Neural cell (in vitro differentiated cells): Measurements from ENCODE around the gene PODXL2. TPM values are rescaled to one million over a fixed set of nuclear protein-coding genes. Genes with fewer than 3 reads are reported as not detected.
A peak's percentile ranks its signal among the peaks of the same experiment; 100 is the strongest.

Experiments
- H2AFZ ChIP-seq: fragments of 200-600, 300-800 bp; sonication (generic), shearing (Covaris generic); 2 replicates; pipeline ENCODE4 v1.6.0; 2014; ENCODE audit warnings: low read depth, mild to moderate bottlenecking, antibody characterized with exemption, low read length, moderate library complexity
- H3F3A ChIP-seq: fragments of 200-600 bp; shearing (Covaris generic); 2 replicates; pipeline ENCODE4 v1.6.1; 2016; ENCODE audit warnings: mild to moderate bottlenecking, moderate library complexity, mixed read lengths, antibody characterized with exemption, low read length; ENCODE audit not compliant: insufficient read depth, poor library complexity, severe bottlenecking
- H3K27ac ChIP-seq: fragments of 200-600, 300-800 bp; sonication (generic), shearing (Covaris generic); 2 replicates; pipeline ENCODE4 v1.5.1; 2014; ENCODE audit warnings: mild to moderate bottlenecking, low read length, moderate library complexity
- H3K27me3 ChIP-seq: fragments of 300-800, 200-600 bp; sonication (generic), shearing (Covaris generic); 2 replicates; pipeline ENCODE4 v1.6.0; 2014; ENCODE audit warnings: mild to moderate bottlenecking, low read depth, low read length, moderate library complexity; ENCODE audit not compliant: insufficient read depth
- H3K36me3 ChIP-seq: fragments of 300-800, 200-600 bp; sonication (generic), shearing (Covaris generic); 2 replicates; pipeline ENCODE4 v1.5.1; 2014; ENCODE audit warnings: mild to moderate bottlenecking, antibody characterized with exemption, low read length, moderate library complexity; ENCODE audit not compliant: insufficient read depth
- H3K4me2 ChIP-seq: fragments of 300-800, 200-600 bp; sonication (generic), shearing (Covaris generic); 2 replicates; pipeline ENCODE4 v1.6.0; 2014; ENCODE audit warnings: mild to moderate bottlenecking, low read length
- H3K4me3 ChIP-seq: fragments of 300-800, 200-600 bp; sonication (generic), shearing (Covaris generic); 2 replicates; pipeline ENCODE4 v1.5.1; 2014; ENCODE audit warnings: mild to moderate bottlenecking, low read length, moderate library complexity
- H3K79me2 ChIP-seq: fragments of 200-600 bp; shearing (Covaris generic); replicated peaks from 2 replicates; pipeline ENCODE4 v1.6.0; 2014; ENCODE audit warnings: mild to moderate bottlenecking, low read length, moderate library complexity; ENCODE audit not compliant: insufficient read depth
- H3K9ac ChIP-seq: fragments of 300-800, 200-600 bp; sonication (generic), shearing (Covaris generic); 2 replicates; pipeline ENCODE4 v1.6.1; 2016; ENCODE audit warnings: mild to moderate bottlenecking, low read length, mixed read lengths
- H3K9me2 ChIP-seq: fragments of 200-600 bp; shearing (Covaris generic); 2 replicates; pipeline ENCODE4 v1.6.1; 2016; ENCODE audit warnings: mild to moderate bottlenecking, low read length, mixed read lengths; ENCODE audit not compliant: insufficient read depth
- H3K9me3 ChIP-seq: fragments of 200-600, 300-800 bp; sonication (generic), shearing (Covaris generic); 2 replicates; pipeline ENCODE4 v1.6.1; 2016; ENCODE audit warnings: mild to moderate bottlenecking, mixed run types, low read length, moderate library complexity, mixed read lengths
- H4K20me1 ChIP-seq: fragments of 200-600 bp; shearing (Covaris generic); 2 replicates; pipeline ENCODE4 v1.6.1; 2016; ENCODE audit warnings: mild to moderate bottlenecking, mixed run types; ENCODE audit not compliant: insufficient read depth
- CTCF ChIP-seq: fragments of 450-650 bp; IDR thresholded peaks from 2 replicates; pipeline ENCODE4 v1.5.1; 2014; ENCODE audit warnings: antibody characterized with exemption, mild to moderate bottlenecking, moderate library complexity; ENCODE audit not compliant: poor library complexity, severe bottlenecking
- EP300 ChIP-seq: fragments of 450-650 bp; conservative IDR thresholded peaks from 2 replicates; pipeline ENCODE4 v1.6.1; 2014; ENCODE audit warnings: antibody characterized with exemption, mild to moderate bottlenecking, moderate library complexity; ENCODE audit not compliant: poor library complexity, severe bottlenecking
- EZH2 ChIP-seq: fragments of 200-600, 300-800 bp; shearing (Covaris generic), sonication (generic); IDR thresholded peaks from 2 replicates; pipeline ENCODE4 v1.6.1; 2014; ENCODE audit warnings: antibody characterized with exemption, low read length, borderline replicate concordance, mild to moderate bottlenecking; ENCODE audit not compliant: insufficient read depth, poor library complexity, severe bottlenecking
- MXI1 ChIP-seq: fragments of 450-650 bp; conservative IDR thresholded peaks from 2 replicates; pipeline ENCODE4 v1.6.1; 2014; ENCODE audit warnings: antibody characterized with exemption, mild to moderate bottlenecking; ENCODE audit not compliant: poor library complexity, severe bottlenecking
- POLR2AphosphoS5 ChIP-seq: IDR thresholded peaks from 2 replicates; pipeline ENCODE4 v1.6.1; 2012
- RAD21 ChIP-seq: fragments of 450-650 bp; conservative IDR thresholded peaks from 2 replicates; pipeline ENCODE4 v1.6.1; 2014; ENCODE audit warnings: antibody characterized with exemption, mild to moderate bottlenecking, moderate library complexity
- REST ChIP-seq: IDR thresholded peaks from 2 replicates; pipeline ENCODE4 v1.6.1; 2012; ENCODE audit warnings: borderline replicate concordance
- SMC3 ChIP-seq: fragments of 450-650 bp; conservative IDR thresholded peaks from 2 replicates; pipeline ENCODE4 v1.6.1; 2014; ENCODE audit warnings: antibody characterized with exemption, mild to moderate bottlenecking, moderate library complexity; ENCODE audit not compliant: poor library complexity
- TAF1 ChIP-seq: IDR thresholded peaks from 2 replicates; pipeline ENCODE4 v1.6.1; 2012; ENCODE audit warnings: low read depth
- polyA plus RNA-seq: library from polyadenylated mRNA; depleted of rRNA; stranded (reverse); fragments of >200 nt; gene quantifications from 2 replicates; pipeline ENCODE4 v1.2.3, GENCODE V29; 2014

Gene PODXL2
- polyA plus RNA-seq, 1 donor from 2014 or later: 266 TPM

GRCh38 chr3:127597020-127597771 is 31.8 kb upstream of the PODXL2 start:
- Histone ChIP-seq H4K20me1 (no peaks in the 10 kb centered on the region), H3K9ac (no peak overlapping the region), H3K4me3 (peak overlapping the region; percentile 77), H3K4me2 (no peak overlapping the region), H3K79me2 (peaks cover 20% of the 10 kb centered on the region), H3K27me3 (no peaks in the 10 kb centered on the region), H3K36me3 (no peaks in the 10 kb centered on the region), H3K27ac (no peak overlapping the region), H3K9me3 (no peaks in the 10 kb centered on the region), H2AFZ (no peak overlapping the region), H3F3A (no peaks in the 10 kb centered on the region), H3K9me2 (no peaks in the 10 kb centered on the region)
- TF ChIP-seq MXI1: no peak
- no peak for TF ChIP-seq REST
- TF ChIP-seq RAD21: no peak
- TF ChIP-seq CTCF: no peak
- TF ChIP-seq POLR2AphosphoS5: no peak
- no peak for TF ChIP-seq TAF1
- TF ChIP-seq EZH2: no peak
- TF ChIP-seq EP300: no peak
- no peak for TF ChIP-seq SMC3

DNA sequence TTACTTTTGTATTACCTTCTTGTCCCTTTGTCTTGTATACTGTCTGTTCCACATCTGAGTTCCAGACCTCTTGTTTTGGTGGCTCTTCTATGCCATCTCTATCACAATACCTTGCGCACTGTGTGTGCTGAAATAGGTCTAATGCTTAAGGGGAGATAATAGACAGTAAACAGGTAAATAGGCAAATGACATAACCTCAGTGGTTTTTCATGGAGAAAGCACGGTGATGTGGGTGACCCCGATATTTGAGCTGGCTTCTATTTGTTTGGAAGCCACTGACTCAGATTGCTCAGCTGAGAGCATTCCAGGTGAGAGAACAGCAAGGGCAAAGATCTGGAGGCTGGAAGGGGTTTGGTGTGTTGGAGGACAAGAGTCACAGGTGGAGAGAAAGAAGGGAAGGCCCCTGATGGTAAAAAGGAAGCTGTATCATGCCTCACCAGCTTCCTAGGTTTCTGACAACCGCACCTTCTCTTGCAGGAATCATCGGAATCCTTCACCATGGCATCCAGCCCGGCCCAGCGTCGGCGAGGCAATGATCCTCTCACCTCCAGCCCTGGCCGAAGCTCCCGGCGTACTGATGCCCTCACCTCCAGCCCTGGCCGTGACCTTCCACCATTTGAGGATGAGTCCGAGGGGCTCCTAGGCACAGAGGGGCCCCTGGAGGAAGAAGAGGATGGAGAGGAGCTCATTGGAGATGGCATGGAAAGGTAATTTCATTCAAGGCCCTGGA is 30.0 kb upstream of the PODXL2 start:
- Histone ChIP-seq H2AFZ (peak overlapping the region; percentile 58), H4K20me1 (no peaks in the 10 kb centered on the region), H3K27ac (no peak overlapping the region), H3K4me2 (peak overlapping the region; percentile 89), H3K79me2 (peaks cover 20% of the 10 kb centered on the region), H3K27me3 (no peaks in the 10 kb centered on the region), H3K9me2 (no peaks in the 10 kb centered on the region), H3K36me3 (no peaks in the 10 kb centered on the region), H3K9me3 (no peaks in the 10 kb centered on the region), H3K9ac (peak overlapping the region; percentile 51), H3K4me3 (peak overlapping the region; percentile 77), H3F3A (no peaks in the 10 kb centered on the region)
- TF ChIP-seq EP300: no peak
- no peak for TF ChIP-seq TAF1
- TF ChIP-seq RAD21: no peak
- TF ChIP-seq MXI1: no peak
- no peak for TF ChIP-seq CTCF
- TF ChIP-seq SMC3: no peak
- no peak for TF ChIP-seq POLR2AphosphoS5
- TF ChIP-seq REST: no peak
- no peak for TF ChIP-seq EZH2
